GM10847 (cell line): ENCODE results near the gene ALB.

Source experiments
- POLR2A ChIP-seq: IDR thresholded peaks from 2 replicates; pipeline ENCODE4 v1.6.1; 2011; ENCODE audit not compliant: insufficient read length; ENCODE audit errors: extremely low read depth

The ALB gene

GRCh38 chr4:73419106-73420038 lies 15.3 kb downstream of the ALB start:
- no peak for TF ChIP-seq POLR2A

GRCh38 chr4:73420615-73421014 lies 16.5 kb downstream of the ALB start:
- no peak for TF ChIP-seq POLR2A

GRCh38 chr4:73421708-73422457 lies 17.8 kb downstream of the ALB start:
- no peak for TF ChIP-seq POLR2A

GRCh38 chr4:73422458-73422752 lies 18.3 kb downstream of the ALB start:
- no peak for TF ChIP-seq POLR2A

- TF ChIP-seq POLR2A: no peak
Observed at GRCh38 chr4:73423184-73423583, 19.1 kb downstream of the ALB start.

GRCh38 chr4:73426666-73427065 lies 22.6 kb downstream of the ALB start:
- no peak for TF ChIP-seq POLR2A

GRCh38 chr4:73429118-73429517 lies 25.0 kb downstream of the ALB start:
- TF ChIP-seq POLR2A: no peak

- no peak for TF ChIP-seq POLR2A
Observed at GRCh38 chr4:73429826-73430587, 25.9 kb downstream of the ALB start.

- TF ChIP-seq POLR2A: no peak
Observed at GRCh38 chr4:73431813-73432168, 27.7 kb downstream of the ALB start.

GRCh38 chr4:73432169-73433000 lies 28.3 kb downstream of the ALB start:
- TF ChIP-seq POLR2A: no peak

- no peak for TF ChIP-seq POLR2A
Observed at GRCh38 chr4:73433140-73433539, 29.1 kb downstream of the ALB start.

- no peak for TF ChIP-seq POLR2A
Observed at GRCh38 chr4:73434311-73434710, 30.2 kb downstream of the ALB start.

GRCh38 chr4:73435984-73436383 lies 31.9 kb downstream of the ALB start, which contains the start of gene AFP:
Gene AFP, plus strand, starts transcription at chr4:73436221. Its CDS starts 42 bp downstream, at chr4:73436263.
- no peak for TF ChIP-seq POLR2A

- no peak for TF ChIP-seq POLR2A
Observed at GRCh38 chr4:73436674-73437557, 32.8 kb downstream of the ALB start.
